ENCODE measurements around the gene AUNIP.

- no peak for TF ChIP-seq CTCF (conservative IDR thresholded peaks at IDR 0.05 in 1 of 2, IDR thresholded peaks at IDR 0.05 in 1 of 2; ENCODE audit: low read depth in 1 of 2, low read length in 2 of 2)
- TF ChIP-seq EZH2 (IDR thresholded peaks at IDR 0.05; ENCODE audit: low read length, missing control alignments) = no peak
Measured at GRCh38 chr1:25873120-25873519, 13.9 kb upstream of the AUNIP start.
